T-helper 2 cell treated with Interferon-gamma antibody and Interleukin-4, amounts not matched to agents 5 μg/mL and 100 μg/mL, for 36 hours (primary cell): ENCODE measurements around the gene HBE1.

Source experiments
- DNase-seq: peaks from one replicate; pipeline ENCODE4 v3.0.0; 2021; ENCODE audit warnings: low spot score
- H3K27ac Mint-ChIP-seq: one replicate; pipeline ENCODE4 v1.8.0; 2021; ENCODE audit warnings: mild to moderate bottlenecking, mixed read lengths
- H3K27me3 Mint-ChIP-seq: one replicate; pipeline ENCODE4 v1.8.0; 2021; ENCODE audit warnings: low read depth, mixed read lengths
- H3K36me3 Mint-ChIP-seq: one replicate; pipeline ENCODE4 v1.8.0; 2021; ENCODE audit warnings: low read depth, mixed read lengths
- H3K4me1 Mint-ChIP-seq: one replicate; pipeline ENCODE4 v1.8.0; 2021; ENCODE audit warnings: low read depth, mixed read lengths
- H3K4me3 Mint-ChIP-seq: one replicate; pipeline ENCODE4 v1.8.0; 2022; ENCODE audit warnings: mild to moderate bottlenecking, moderate library complexity, mixed read lengths
- H3K9me3 Mint-ChIP-seq: one replicate; pipeline ENCODE4 v1.8.0; 2021; ENCODE audit warnings: mixed read lengths

HBE1 gene

GRCh38 chr11:5291207-5291838 lies 21.6 kb upstream of the HBE1 start:
- no peak overlapping the region for H3K4me3 Mint-ChIP-seq
- DNase-seq: no peak
- H3K27ac Mint-ChIP-seq: no peak overlapping the region
- H3K36me3 Mint-ChIP-seq: no peaks in the 10 kb centered on the region
- no peaks in the 10 kb centered on the region for H3K27me3 Mint-ChIP-seq
- no peaks in the 10 kb centered on the region for H3K9me3 Mint-ChIP-seq
- H3K4me1 Mint-ChIP-seq: no peaks in the 10 kb centered on the region

DNA sequence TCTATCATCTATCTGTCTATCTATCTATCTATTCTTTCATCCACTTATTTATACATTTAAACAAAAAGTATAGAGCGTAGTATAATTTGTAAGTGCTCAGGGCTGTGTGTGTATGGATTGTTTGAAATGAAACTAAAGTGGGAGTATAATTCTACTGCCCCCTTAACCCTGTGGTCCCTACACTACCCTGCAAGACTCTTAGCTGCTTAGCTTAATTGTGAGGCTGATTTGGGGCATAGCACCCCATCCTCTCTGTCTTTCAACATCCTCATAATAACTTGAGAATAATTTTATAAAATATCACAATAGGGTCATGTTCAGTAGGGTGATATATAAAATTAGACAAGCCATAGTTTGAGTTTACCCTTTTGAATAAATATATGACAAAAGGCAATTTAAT lies 20.4 kb upstream of the HBE1 start:
- no peak for DNase-seq
- Mint-ChIP-seq H3K9me3 (no peaks in the 10 kb centered on the region), H3K4me3 (no peak overlapping the region), H3K27ac (no peak overlapping the region), H3K4me1 (no peaks in the 10 kb centered on the region), H3K36me3 (no peaks in the 10 kb centered on the region), H3K27me3 (no peaks in the 10 kb centered on the region)

- no peaks in the 10 kb centered on the region for H3K36me3 Mint-ChIP-seq
- H3K4me3 Mint-ChIP-seq: no peak overlapping the region
- no peak overlapping the region for H3K27ac Mint-ChIP-seq
- no peaks in the 10 kb centered on the region for H3K27me3 Mint-ChIP-seq
- H3K9me3 Mint-ChIP-seq: no peaks in the 10 kb centered on the region
- no peaks in the 10 kb centered on the region for H3K4me1 Mint-ChIP-seq
- no peak for DNase-seq
These were observed 20.0 kb upstream of the HBE1 start for GRCh38 chr11:5289696-5290095.

DNA sequence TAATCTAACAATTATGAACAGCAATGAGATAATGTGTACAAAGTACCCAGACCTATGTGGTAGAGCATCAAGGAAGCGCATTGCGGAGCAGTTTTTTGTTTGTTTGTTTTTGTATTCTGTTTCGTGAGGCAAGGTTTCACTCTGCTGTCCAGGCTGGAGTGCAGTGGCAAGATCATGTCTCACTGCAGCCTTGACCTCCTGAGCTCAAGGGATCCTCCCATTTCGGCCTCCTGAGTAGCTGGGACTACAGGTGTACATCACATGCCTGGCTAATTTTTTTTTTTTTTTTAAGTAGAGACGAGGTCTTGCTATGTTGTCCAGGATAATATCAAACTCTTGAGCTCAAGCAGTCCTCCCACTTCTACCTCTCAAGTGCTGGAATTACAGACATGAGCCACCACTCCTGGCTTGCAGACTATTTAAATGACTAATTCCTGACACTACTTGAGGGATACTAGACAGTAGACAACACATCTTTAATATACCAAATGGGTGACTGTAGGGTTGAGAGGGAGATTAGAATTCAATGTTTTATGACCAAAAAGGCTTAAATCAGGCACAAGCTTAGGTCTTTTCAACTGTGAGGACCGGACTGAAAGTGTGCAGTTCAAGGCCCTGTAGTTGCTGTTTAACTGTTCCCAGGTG lies 19.3 kb upstream of the HBE1 start:
- no peak for DNase-seq
- H3K36me3 Mint-ChIP-seq: no peaks in the 10 kb centered on the region
- H3K4me3 Mint-ChIP-seq: no peak overlapping the region
- no peaks in the 10 kb centered on the region for H3K9me3 Mint-ChIP-seq
- no peak overlapping the region for H3K27ac Mint-ChIP-seq
- H3K27me3 Mint-ChIP-seq: no peaks in the 10 kb centered on the region
- H3K4me1 Mint-ChIP-seq: no peaks in the 10 kb centered on the region

GRCh38 chr11:5288108-5288905 lies 18.6 kb upstream of the HBE1 start:
- no peaks in the 10 kb centered on the region for H3K36me3 Mint-ChIP-seq
- no peak overlapping the region for H3K4me3 Mint-ChIP-seq
- no peak for DNase-seq
- H3K27ac Mint-ChIP-seq: no peak overlapping the region
- H3K4me1 Mint-ChIP-seq: no peaks in the 10 kb centered on the region
- H3K9me3 Mint-ChIP-seq: no peaks in the 10 kb centered on the region
- no peaks in the 10 kb centered on the region for H3K27me3 Mint-ChIP-seq

GRCh38 chr11:5286901-5287300 lies 17.2 kb upstream of the HBE1 start:
- Mint-ChIP-seq H3K27me3 (no peaks in the 10 kb centered on the region), H3K9me3 (no peaks in the 10 kb centered on the region), H3K36me3 (no peaks in the 10 kb centered on the region), H3K27ac (no peak overlapping the region), H3K4me3 (no peak overlapping the region), H3K4me1 (no peaks in the 10 kb centered on the region)
- DNase-seq: no peak

DNA sequence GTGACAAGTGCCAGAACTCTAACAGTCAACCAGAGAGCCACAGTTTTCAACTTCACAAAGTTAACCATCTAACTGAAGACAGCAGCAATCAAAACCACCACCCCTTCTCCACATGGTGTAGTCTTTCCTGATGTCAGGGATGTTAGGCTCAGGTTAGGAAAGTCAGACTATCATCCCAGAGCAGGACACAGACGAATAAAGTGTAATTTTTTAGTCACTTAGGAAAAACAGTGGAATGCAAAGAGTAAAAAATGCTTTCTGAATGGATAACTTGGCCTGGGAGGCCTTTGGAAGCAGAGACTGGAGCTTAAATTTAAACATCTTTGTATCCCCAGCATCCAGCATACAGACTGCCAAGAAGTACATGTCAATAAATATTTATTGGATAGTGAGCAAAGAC lies 16.6 kb upstream of the HBE1 start:
- Mint-ChIP-seq H3K27me3 (no peaks in the 10 kb centered on the region), H3K4me3 (no peak overlapping the region), H3K36me3 (no peaks in the 10 kb centered on the region), H3K4me1 (no peaks in the 10 kb centered on the region), H3K27ac (no peak overlapping the region), H3K9me3 (no peaks in the 10 kb centered on the region)
- no peak for DNase-seq

DNA sequence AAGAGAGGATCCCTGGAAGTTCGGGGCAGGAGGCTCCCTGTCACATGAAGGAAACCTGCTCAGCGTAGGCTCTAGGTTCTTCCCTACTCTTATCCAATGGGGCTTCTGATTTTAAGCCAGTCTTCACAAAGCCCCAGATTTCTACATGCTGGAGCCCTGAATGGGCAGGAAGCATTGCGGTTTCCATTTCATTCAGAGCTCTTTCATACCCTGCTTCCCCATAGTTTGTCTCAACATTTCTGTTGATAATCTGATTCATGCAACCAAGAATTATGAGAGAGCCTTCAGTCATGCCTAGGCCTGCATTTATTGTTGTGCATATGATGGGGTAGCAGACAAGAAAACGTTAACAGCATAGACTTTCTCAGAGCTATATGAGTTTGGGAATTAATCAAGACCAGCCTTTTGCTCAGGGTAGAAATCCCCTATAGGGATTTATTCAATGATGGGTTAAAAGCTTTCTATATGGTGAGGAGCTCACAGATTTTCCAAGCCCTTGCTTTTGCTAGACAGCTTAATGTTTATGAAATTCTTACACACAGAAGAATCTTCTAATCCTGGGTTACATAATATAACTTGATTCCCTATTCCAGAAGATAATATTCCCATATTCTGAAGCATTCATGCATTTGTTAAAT lies 16.1 kb upstream of the HBE1 start:
- Mint-ChIP-seq H3K27me3 (no peaks in the 10 kb centered on the region), H3K9me3 (no peaks in the 10 kb centered on the region), H3K4me1 (no peaks in the 10 kb centered on the region), H3K4me3 (no peak overlapping the region), H3K36me3 (no peaks in the 10 kb centered on the region), H3K27ac (no peak overlapping the region)
- DNase-seq: no peak

GRCh38 chr11:5284637-5285036 lies 14.9 kb upstream of the HBE1 start:
- Mint-ChIP-seq H3K9me3 (no peaks in the 10 kb centered on the region), H3K27me3 (no peaks in the 10 kb centered on the region), H3K4me3 (no peak overlapping the region), H3K4me1 (peaks cover 4% of the 10 kb centered on the region), H3K36me3 (no peaks in the 10 kb centered on the region), H3K27ac (no peak overlapping the region)
- no peak for DNase-seq

GRCh38 chr11:5283882-5284281 lies 14.1 kb upstream of the HBE1 start:
- H3K27ac Mint-ChIP-seq: no peak overlapping the region
- no peaks in the 10 kb centered on the region for H3K9me3 Mint-ChIP-seq

GRCh38 chr11:5283086-5283485 lies 13.3 kb upstream of the HBE1 start:
- Mint-ChIP-seq H3K36me3 (no peaks in the 10 kb centered on the region), H3K4me3 (no peak overlapping the region), H3K27ac (no peak overlapping the region), H3K27me3 (no peaks in the 10 kb centered on the region), H3K9me3 (no peaks in the 10 kb centered on the region), H3K4me1 (peaks cover 4% of the 10 kb centered on the region)
- no peak for DNase-seq

More at GRCh38 chr11:5283882-5284281, 14.1 kb upstream of the HBE1 start:
- DNase-seq: no peak
- H3K36me3 Mint-ChIP-seq: no peaks in the 10 kb centered on the region
- no peak overlapping the region for H3K4me3 Mint-ChIP-seq
- H3K4me1 Mint-ChIP-seq: peaks cover 4% of the 10 kb centered on the region
- no peaks in the 10 kb centered on the region for H3K27me3 Mint-ChIP-seq

DNA sequence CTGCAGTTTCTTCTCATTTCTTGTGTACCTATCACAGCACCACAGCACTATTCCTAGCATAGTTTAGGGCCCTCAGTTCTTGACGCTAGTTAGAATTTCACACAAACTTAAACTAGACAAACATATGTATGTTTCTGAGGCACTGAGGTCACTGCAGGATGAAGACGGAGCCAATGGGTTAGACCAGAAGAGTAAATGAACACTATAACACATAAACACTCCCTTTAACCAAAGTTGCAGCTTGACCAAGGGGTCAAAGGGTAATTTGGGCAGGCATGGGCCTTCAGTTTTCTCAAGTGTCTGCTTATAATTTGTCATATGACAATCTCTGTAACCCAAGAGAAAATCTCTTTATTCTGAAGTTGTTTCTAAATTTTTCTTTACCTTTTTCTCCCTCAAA lies 12.9 kb upstream of the HBE1 start:
- Mint-ChIP-seq H3K27ac (no peak overlapping the region), H3K36me3 (no peaks in the 10 kb centered on the region)
- no peak for DNase-seq

DNA sequence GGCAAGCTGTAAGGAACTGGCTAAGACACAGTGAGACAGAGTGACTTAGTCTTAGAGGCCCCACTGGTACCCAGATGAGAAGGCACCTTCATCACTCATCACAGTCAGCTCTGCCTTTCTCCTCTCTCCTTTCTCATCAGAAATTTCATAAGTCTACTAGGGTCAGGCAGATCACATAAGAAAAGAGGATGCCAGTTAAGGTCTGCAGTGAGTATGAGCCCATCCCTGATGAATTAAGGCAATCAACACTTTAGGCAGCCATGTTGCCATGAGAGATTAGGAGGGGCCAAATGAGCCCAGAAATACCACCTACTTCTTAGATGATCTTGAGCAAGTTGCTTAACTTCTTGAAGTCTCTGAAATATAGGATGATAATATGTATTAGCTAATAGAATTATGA lies 11.9 kb upstream of the HBE1 start:
- no peak overlapping the region for H3K4me3 Mint-ChIP-seq
- H3K27me3 Mint-ChIP-seq: no peaks in the 10 kb centered on the region
- no peaks in the 10 kb centered on the region for H3K9me3 Mint-ChIP-seq
- H3K36me3 Mint-ChIP-seq: no peaks in the 10 kb centered on the region
- H3K27ac Mint-ChIP-seq: no peak overlapping the region
- DNase-seq: no peak
- peaks cover 4% of the 10 kb centered on the region for H3K4me1 Mint-ChIP-seq

More for the DNA sequence above, 12.9 kb upstream of the HBE1 start:
- Mint-ChIP-seq H3K9me3 (no peaks in the 10 kb centered on the region), H3K27me3 (no peaks in the 10 kb centered on the region), H3K4me1 (peaks cover 4% of the 10 kb centered on the region), H3K4me3 (no peak overlapping the region)

GRCh38 chr11:5280582-5281102 lies 10.9 kb upstream of the HBE1 start:
- no peaks in the 10 kb centered on the region for H3K27me3 Mint-ChIP-seq
- H3K9me3 Mint-ChIP-seq: no peaks in the 10 kb centered on the region
- DNase-seq: peak; percentile 25
- no peak overlapping the region for H3K4me3 Mint-ChIP-seq
- H3K4me1 Mint-ChIP-seq: peaks cover 4% of the 10 kb centered on the region
- H3K36me3 Mint-ChIP-seq: no peaks in the 10 kb centered on the region
- H3K27ac Mint-ChIP-seq: no peak overlapping the region
